ENCODE measurements around the gene IL20.

DNA sequence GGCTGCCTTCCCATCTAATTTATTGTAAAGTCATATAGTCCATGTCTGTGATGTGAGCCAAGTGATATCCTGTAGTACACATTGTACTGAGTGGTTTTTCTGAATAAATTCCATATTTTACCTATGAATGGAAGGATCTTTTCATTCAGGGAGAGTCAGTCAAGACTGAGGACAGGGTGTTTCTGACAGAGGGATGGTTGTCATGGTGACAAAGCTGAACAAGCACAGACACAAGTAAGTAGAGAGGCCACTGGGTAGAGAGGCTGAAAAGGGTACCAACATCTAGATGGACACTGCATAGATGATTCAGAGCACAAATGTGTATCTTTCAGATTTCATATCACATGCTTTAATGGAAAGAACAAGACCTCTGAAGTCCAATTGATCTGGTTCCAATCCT is 22.6 kb upstream of the IL20 start:
- TF ChIP-seq GATA3 (IDR thresholded peaks at IDR 0.05; ENCODE audit: low read depth, low read length) (no peak), GATA2 (IDR thresholded peaks at IDR 0.05; ENCODE audit: low read depth, low read length) (no peak)

All from SH-SY5Y (cell line).